ENCODE measurements around the gene MAPK13. TPM values are rescaled to one million over a fixed set of nuclear protein-coding genes. Genes with fewer than 3 reads are reported as not detected.

MAPK13 gene
- total RNA-seq, 1 experiment from 2014 or later, result 2.6 TPM

DNA sequence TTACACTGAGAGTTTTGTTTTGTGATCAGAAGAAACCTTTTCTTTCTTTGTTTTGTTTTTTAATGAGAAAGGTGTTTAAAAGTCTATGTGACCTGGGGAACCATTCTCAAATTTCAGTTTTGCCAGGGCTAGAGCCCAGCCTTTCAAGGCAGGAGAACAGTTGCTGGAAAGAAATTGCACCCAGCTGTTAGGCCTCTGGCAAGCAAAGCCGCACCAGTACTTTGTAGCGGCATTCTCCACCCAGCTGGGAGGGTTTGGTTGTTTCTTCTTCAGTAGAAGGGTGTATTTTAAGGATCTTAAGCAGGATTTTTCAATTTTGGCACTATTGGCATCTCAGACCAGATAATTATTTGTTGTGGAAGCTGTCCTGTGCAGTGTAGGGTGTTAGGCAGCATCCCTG lies 16.6 kb upstream of the MAPK13 start:
- H3K4me3 ChIP-seq (ENCODE audit: low read depth, low read length, poor library complexity, severe bottlenecking), result no peak overlapping the region
- BruUV-seq (replicated peaks), result no TSS peak
- H3K27me3 ChIP-seq (replicated peaks; ENCODE audit: insufficient read depth, low read depth, low read length, poor library complexity), result no peaks in the 10 kb centered on the region
- intact Hi-C loops (cut with micrococcal nuclease; ENCODE audit: unreplicated experiment), result no loop called here
- peaks cover 22% of the 10 kb centered on the region for H3K36me3 ChIP-seq (ENCODE audit: insufficient read depth, low read length, poor library complexity, severe bottlenecking)
- ChIA-PET POLR2A (ENCODE audit: low non-redundant PET) (no interaction called here), CTCF (no interaction called here)
- no peak overlapping the region for H3K27ac ChIP-seq (ENCODE audit: low read depth, low read length, poor library complexity, severe bottlenecking)
- TF ChIP-seq, protein P1, sequence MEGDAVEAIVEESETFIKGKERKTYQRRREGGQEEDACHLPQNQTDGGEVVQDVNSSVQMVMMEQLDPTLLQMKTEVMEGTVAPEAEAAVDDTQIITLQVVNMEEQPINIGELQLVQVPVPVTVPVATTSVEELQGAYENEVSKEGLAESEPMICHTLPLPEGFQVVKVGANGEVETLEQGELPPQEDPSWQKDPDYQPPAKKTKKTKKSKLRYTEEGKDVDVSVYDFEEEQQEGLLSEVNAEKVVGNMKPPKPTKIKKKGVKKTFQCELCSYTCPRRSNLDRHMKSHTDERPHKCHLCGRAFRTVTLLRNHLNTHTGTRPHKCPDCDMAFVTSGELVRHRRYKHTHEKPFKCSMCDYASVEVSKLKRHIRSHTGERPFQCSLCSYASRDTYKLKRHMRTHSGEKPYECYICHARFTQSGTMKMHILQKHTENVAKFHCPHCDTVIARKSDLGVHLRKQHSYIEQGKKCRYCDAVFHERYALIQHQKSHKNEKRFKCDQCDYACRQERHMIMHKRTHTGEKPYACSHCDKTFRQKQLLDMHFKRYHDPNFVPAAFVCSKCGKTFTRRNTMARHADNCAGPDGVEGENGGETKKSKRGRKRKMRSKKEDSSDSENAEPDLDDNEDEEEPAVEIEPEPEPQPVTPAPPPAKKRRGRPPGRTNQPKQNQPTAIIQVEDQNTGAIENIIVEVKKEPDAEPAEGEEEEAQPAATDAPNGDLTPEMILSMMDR (conservative IDR thresholded peaks at IDR 0.05; ENCODE audit: low read depth, low read length), result no peak
- TF ChIP-seq EZH2 (IDR thresholded peaks at IDR 0.05; ENCODE audit: borderline replicate concordance, low read depth, low read length, poor library complexity, severe bottlenecking), result no peak
- no peaks in the 10 kb centered on the region for H3K4me1 ChIP-seq (ENCODE audit: insufficient read depth, low read length, poor library complexity, severe bottlenecking)
- no peaks in the 10 kb centered on the region for H3K9me3 ChIP-seq (ENCODE audit: low read depth, low read length, poor library complexity, severe bottlenecking)
- no peak for DNase-seq (ENCODE audit: low spot score)

DNA sequence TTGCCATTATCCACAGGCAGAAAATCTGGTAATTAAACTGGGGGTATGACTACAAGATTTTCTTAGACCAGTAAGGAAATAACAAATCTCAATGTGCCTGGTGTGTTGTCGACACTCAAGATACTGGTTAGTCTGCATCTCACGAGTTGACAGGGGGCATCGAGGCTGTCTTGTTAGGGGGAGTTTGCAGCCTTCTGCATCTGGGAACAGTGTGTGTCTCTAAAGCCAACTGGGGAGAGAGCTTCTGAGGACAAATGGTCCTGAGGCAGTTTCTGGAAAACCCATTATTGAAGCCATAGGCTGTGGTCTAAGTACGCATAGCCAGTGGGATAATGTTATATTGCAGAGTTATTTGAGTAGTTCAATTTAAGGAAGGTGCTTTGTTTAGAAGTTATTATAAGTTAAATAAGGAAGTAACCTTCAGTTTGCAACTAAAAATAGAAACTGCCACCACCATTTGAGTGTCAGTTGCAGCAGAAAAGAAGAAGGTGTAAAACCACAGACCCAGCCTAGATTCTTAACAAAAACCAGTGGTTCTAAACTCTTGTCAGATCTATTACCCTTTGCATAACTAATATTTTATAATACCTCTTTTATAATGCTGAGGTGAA lies 15.4 kb upstream of the MAPK13 start:
- Histone ChIP-seq H3K4me1 (ENCODE audit: insufficient read depth, low read length, poor library complexity, severe bottlenecking) (no peaks in the 10 kb centered on the region), H3K36me3 (ENCODE audit: insufficient read depth, low read length, poor library complexity, severe bottlenecking) (peaks cover 10% of the 10 kb centered on the region), H3K4me3 (ENCODE audit: low read depth, low read length, poor library complexity, severe bottlenecking) (no peak overlapping the region), H3K27me3 (replicated peaks; ENCODE audit: insufficient read depth, low read depth, low read length, poor library complexity) (no peaks in the 10 kb centered on the region), H3K27ac (ENCODE audit: low read depth, low read length, poor library complexity, severe bottlenecking) (no peak overlapping the region), H3K9me3 (ENCODE audit: low read depth, low read length, poor library complexity, severe bottlenecking) (no peaks in the 10 kb centered on the region)
- ChIA-PET POLR2A (ENCODE audit: low non-redundant PET) (no interaction called here), CTCF (interaction anchor here (0.6 kb wide), 1 partner anchor 652 kb away, joined by 4 read pairs; no protein-coding TSS in a partner anchor)
- intact Hi-C loops (cut with micrococcal nuclease; ENCODE audit: unreplicated experiment), result no loop called here
- TF ChIP-seq EZH2 (IDR thresholded peaks at IDR 0.05; ENCODE audit: borderline replicate concordance, low read depth, low read length, poor library complexity, severe bottlenecking), result no peak
- TF ChIP-seq, protein P1 (conservative IDR thresholded peaks at IDR 0.05; ENCODE audit: low read depth, low read length), result no peak
- DNase-seq (ENCODE audit: low spot score), result no peak
- BruUV-seq (replicated peaks), result no TSS peak

DNA sequence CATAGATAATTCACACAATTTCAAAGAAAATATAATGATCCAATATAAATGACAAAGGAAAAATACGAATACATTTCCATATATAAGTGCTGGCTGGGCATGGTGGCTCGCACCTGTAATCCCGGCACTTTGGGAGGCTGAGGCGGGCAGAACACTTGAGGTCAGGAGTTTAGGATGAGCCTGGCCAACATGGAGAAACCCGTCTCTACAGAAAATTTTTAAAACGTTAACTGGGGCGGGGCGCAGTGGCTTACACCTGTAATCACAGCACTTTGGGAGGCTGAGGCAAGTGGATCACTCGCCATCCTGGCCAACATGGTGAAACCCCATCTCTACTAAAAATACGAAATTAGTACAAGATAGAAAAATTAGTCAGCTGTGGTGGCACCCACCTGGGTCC lies 14.9 kb upstream of the MAPK13 start:
- CTCF ChIA-PET, result interaction anchor here (0.6 kb wide), 1 partner anchor 652 kb away, joined by 4 read pairs; no protein-coding TSS in a partner anchor
- DNase-seq (ENCODE audit: low spot score), result no peak
- Histone ChIP-seq H3K36me3 (ENCODE audit: insufficient read depth, low read length, poor library complexity, severe bottlenecking) (peaks cover 6% of the 10 kb centered on the region), H3K27me3 (replicated peaks; ENCODE audit: insufficient read depth, low read depth, low read length, poor library complexity) (no peaks in the 10 kb centered on the region), H3K4me1 (ENCODE audit: insufficient read depth, low read length, poor library complexity, severe bottlenecking) (no peaks in the 10 kb centered on the region), H3K27ac (ENCODE audit: low read depth, low read length, poor library complexity, severe bottlenecking) (no peak overlapping the region), H3K4me3 (ENCODE audit: low read depth, low read length, poor library complexity, severe bottlenecking) (no peak overlapping the region), H3K9me3 (ENCODE audit: low read depth, low read length, poor library complexity, severe bottlenecking) (no peaks in the 10 kb centered on the region)
- intact Hi-C loops (cut with micrococcal nuclease; ENCODE audit: unreplicated experiment), result no loop called here
- POLR2A ChIA-PET (ENCODE audit: low non-redundant PET), result no interaction called here
- BruUV-seq (replicated peaks), result no TSS peak
- no peak for TF ChIP-seq EZH2 (IDR thresholded peaks at IDR 0.05; ENCODE audit: borderline replicate concordance, low read depth, low read length, poor library complexity, severe bottlenecking)
- TF ChIP-seq, protein P1 (conservative IDR thresholded peaks at IDR 0.05; ENCODE audit: low read depth, low read length), result no peak
